ENCODE data around the gene FRMPD4. TPM values are rescaled to one million over a fixed set of nuclear protein-coding genes. Genes with fewer than 3 reads are reported as not detected.

The FRMPD4 gene
- total RNA-seq, 4 donors from 2014 or later: 0.16 TPM; not detected in 3

DNA sequence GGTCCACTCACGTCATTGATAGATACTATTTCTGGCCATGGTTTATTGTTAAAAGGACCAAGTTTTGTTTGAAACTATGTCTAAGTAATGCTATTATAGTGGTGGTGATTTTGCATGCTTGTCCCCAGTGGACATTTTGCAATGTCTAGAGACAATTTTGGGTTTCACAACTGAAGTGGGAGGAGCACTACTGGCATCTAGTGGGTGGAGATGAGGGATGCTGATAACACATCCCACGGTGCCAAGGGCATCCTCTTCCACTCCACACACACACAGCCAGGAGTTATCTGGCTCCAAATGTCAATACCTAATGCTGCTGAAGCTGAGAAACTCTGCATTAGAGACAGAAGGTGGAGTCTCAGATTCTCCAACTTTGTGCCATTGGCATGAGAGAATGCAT is 131.2 kb downstream of the FRMPD4 start:
- no peak overlapping the region for H3K4me3 ChIP-seq (ENCODE audit: low read depth, poor library complexity, severe bottlenecking)
- intact Hi-C loops (cut with DNase I; ENCODE audit: low total_unique reads): no loop called here
- WGBS, 2 donors: 52 to 67% methylated on average over 2 of the region's 2 CpGs
- TF ChIP-seq, protein P1, sequence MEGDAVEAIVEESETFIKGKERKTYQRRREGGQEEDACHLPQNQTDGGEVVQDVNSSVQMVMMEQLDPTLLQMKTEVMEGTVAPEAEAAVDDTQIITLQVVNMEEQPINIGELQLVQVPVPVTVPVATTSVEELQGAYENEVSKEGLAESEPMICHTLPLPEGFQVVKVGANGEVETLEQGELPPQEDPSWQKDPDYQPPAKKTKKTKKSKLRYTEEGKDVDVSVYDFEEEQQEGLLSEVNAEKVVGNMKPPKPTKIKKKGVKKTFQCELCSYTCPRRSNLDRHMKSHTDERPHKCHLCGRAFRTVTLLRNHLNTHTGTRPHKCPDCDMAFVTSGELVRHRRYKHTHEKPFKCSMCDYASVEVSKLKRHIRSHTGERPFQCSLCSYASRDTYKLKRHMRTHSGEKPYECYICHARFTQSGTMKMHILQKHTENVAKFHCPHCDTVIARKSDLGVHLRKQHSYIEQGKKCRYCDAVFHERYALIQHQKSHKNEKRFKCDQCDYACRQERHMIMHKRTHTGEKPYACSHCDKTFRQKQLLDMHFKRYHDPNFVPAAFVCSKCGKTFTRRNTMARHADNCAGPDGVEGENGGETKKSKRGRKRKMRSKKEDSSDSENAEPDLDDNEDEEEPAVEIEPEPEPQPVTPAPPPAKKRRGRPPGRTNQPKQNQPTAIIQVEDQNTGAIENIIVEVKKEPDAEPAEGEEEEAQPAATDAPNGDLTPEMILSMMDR (IDR thresholded peaks at IDR 0.05): no peak
- no peak for TF ChIP-seq POLR2A (IDR thresholded peaks at IDR 0.05)
- DNase-seq (ENCODE audit: low spot score in 2 of 2): no peak

DNA sequence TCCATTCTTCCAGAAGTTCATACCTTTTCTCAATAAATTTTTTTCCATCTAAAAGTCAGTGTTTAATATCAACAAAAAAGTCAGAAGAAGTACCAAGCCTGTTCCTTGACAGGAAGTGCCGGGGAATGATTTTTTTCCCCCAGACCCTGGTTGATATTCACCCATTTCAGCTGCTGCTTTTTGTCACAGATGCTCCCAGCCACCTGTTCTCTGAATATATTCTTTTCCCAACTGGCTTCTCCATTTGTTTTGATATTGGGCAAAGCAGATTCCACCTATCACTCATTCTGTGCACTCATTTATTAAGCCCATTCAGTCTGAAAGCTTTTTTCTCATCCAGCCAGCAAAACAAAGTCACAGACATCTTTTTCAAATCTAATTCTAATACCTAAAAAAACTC is 139.9 kb downstream of the FRMPD4 start:
- no peak overlapping the region for H3K4me3 ChIP-seq (ENCODE audit: low read depth, poor library complexity, severe bottlenecking)
- intact Hi-C loops (cut with DNase I; ENCODE audit: low total_unique reads): no loop called here
- TF ChIP-seq POLR2A (IDR thresholded peaks at IDR 0.05): no peak
- TF ChIP-seq, protein P1 (IDR thresholded peaks at IDR 0.05): no peak
- 80 to 95% methylated on average over 1 of the region's 1 CpG for WGBS, 2 donors
- DNase-seq (ENCODE audit: low spot score in 2 of 2): no peak

DNA sequence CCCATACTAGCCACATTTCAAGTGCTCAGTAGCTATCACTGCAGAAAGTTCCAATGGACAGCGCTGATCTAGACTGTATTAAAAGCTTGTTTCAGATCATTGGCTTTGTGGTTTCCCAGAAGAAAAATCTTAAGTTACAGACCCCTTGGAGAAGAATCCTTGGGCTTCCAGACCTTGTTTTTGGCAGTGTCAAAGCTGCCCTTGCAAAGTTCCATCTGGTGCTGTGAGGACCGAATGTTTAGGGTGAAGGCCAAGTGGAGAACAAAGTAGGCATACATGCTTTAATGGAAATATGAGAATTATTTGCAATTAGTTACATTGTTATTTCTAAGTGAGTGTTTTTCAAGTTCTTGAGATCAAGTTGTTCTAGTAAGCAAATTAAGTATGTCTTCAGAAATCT is 144.7 kb downstream of the FRMPD4 start:
- TF ChIP-seq, protein P1 (IDR thresholded peaks at IDR 0.05): no peak
- TF ChIP-seq POLR2A (IDR thresholded peaks at IDR 0.05): no peak
- WGBS, 2 donors: 88 to 93% methylated on average over 2 of the region's 2 CpGs
- no peak overlapping the region for H3K4me3 ChIP-seq (ENCODE audit: low read depth, poor library complexity, severe bottlenecking)
- intact Hi-C loops (cut with DNase I; ENCODE audit: low total_unique reads): no loop called here
- no peak for DNase-seq (ENCODE audit: low spot score in 2 of 2)

DNA sequence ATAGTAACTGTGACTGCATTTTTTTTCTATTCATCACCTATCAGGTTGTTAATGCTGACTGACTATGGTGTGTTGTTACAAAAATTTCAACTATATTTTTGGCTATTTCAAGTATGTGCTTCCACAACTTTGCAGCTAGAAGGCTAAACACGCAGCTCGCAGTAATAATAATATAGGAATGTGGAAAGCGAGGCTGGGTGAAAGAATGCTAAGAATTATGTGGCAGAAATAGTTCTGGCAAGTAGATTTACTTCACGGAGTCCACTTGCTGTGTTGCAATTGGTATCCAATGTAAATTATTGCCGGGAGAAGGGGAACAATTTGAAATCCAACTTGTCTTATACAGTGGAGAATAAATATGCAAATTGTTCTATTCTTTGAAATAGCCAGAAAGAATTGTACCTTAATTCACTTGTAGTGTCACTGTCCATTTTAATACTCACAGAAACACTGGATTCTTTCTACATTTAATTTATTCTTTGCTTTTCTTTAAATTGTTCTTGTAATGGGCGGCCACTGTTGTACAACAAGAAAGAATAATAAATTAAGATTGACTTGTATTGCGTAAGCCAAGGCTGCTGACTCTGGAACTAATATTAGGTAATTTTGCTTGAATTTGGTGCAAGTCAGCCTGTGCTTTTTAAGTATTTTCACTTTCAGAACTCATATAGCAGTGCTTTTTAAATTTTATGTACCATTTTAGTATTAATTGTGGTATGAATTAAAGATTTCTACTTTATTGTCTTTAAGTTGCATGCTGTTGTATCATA is 154.9 kb downstream of the FRMPD4 start:
- no peak for DNase-seq (ENCODE audit: low spot score in 2 of 2)
- TF ChIP-seq, protein P1 (IDR thresholded peaks at IDR 0.05): no peak
- TF ChIP-seq POLR2A (IDR thresholded peaks at IDR 0.05): no peak
- WGBS, 2 donors: 48 to 69% methylated on average over 7 of the region's 7 CpGs
- intact Hi-C loops (cut with DNase I; ENCODE audit: low total_unique reads): no loop called here
- no peak overlapping the region for H3K4me3 ChIP-seq (ENCODE audit: low read depth, poor library complexity, severe bottlenecking)

DNA sequence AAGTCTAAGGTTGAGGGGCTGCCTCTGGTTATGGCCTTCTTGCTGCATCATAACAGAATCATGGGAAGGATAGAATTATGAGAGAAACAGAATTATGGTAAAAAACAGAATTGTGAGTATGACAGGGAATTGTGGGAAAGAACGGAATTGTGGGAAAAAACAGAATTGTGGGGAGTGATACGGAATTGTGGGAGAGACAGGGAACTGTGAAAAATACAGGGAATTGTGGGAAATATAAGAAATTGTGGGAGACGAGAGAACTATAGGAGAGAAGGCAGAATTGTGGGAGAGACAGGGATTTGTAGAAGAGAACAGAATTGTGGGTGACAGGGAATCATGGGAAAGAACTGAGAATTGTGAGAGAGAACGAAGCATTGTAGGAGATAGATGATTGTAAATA is 159.1 kb downstream of the FRMPD4 start:
- DNase-seq (ENCODE audit: low spot score in 2 of 2): no peak
- intact Hi-C loops (cut with DNase I; ENCODE audit: low total_unique reads): no loop called here
- no peak overlapping the region for H3K4me3 ChIP-seq (ENCODE audit: low read depth, poor library complexity, severe bottlenecking)
- no peak for TF ChIP-seq POLR2A (IDR thresholded peaks at IDR 0.05)
- TF ChIP-seq, protein P1 (IDR thresholded peaks at IDR 0.05): no peak
- WGBS, 2 donors: 83 to 85% methylated on average over 4 of the region's 4 CpGs

DNA sequence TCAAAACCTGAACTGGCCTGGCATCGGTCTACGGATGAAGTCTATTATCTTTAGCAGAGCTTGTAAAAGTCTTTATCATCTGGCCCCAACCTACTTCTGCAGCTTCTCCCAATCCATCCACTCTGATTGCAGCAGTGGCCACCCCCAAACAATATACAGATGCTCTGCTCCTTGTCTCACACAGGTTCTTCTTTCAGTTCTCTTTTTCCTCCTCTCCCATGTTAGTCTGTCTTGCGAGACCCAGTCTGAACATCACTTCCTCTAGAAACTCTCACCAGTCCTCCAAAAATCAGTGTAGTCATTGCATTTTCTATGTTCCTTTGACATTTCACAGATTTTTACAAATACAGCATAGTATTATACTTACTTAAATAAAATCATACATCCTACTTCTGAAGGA is 163.0 kb downstream of the FRMPD4 start:
- intact Hi-C loops (cut with DNase I; ENCODE audit: low total_unique reads): no loop called here
- DNase-seq (ENCODE audit: low spot score in 2 of 2): no peak
- WGBS, 2 donors: 87 to 90% methylated on average over 3 of the region's 3 CpGs
- TF ChIP-seq POLR2A (IDR thresholded peaks at IDR 0.05): no peak
- TF ChIP-seq, protein P1 (IDR thresholded peaks at IDR 0.05): no peak
- no peak overlapping the region for H3K4me3 ChIP-seq (ENCODE audit: low read depth, poor library complexity, severe bottlenecking)

Data from lower leg skin (tissue), 4 donors.